ENCODE measurements around the gene NTN3.
A peak's percentile ranks its signal among the peaks of the same experiment; 100 is the strongest.

The NTN3 gene

GRCh38 chr16:2515180-2515851, 44.2 kb downstream of the NTN3 start:
- no peak for DNase-seq

- no peak for DNase-seq
Measured at GRCh38 chr16:2516391-2517240, 45.5 kb downstream of the NTN3 start.

GRCh38 chr16:2517954-2518605, 47.0 kb downstream of the NTN3 start:
- DNase-seq, result no peak

GRCh38 chr16:2518823-2519710, 48.0 kb downstream of the NTN3 start:
- no peak for DNase-seq

- no peak for DNase-seq
Measured at GRCh38 chr16:2519711-2520080, 48.6 kb downstream of the NTN3 start.

- DNase-seq, result peak; percentile 89
Measured at GRCh38 chr16:2520097-2520783, 49.1 kb downstream of the NTN3 start, which contains the start of gene AMDHD2. Gene AMDHD2 (plus strand): TSS chr16:2520371. CDS start chr16:2520459, 88 bp downstream.

- peak; percentile 53 for DNase-seq
Measured at GRCh38 chr16:2520784-2521531, 49.9 kb downstream of the NTN3 start.
